ENCODE data around the gene COPS8.

DNA sequence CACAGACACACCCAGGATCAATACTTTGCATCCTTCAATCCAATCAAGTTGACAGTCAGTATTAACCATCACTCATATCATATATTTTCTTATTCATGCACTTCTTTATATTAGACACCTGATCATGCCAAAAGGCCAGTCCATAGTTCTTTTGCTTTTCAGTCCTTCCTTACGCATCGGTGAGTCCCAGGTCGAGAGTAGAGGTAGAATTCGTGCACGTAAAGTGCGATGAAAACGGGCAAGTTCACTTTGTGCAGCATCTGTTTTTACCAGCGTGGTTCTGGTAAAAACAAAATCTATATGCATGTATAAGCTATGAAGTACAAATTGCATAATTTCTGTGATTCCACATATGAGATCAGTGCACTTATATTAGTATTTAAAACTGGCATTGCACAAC is 1.2 kb upstream of the COPS8 start:
- TF ChIP-seq ZNF274 (IDR thresholded peaks at IDR 0.05; ENCODE audit: low read depth, low read length) = no peak
- TF ChIP-seq YY1 (IDR thresholded peaks at IDR 0.05; ENCODE audit: insufficient read depth, insufficient read length) = no peak
- TF ChIP-seq SUZ12 (IDR thresholded peaks at IDR 0.05; ENCODE audit: extremely low read depth, insufficient read depth, insufficient read length) = no peak
